Stimulated activated CD4-positive, alpha-beta T cell treated with anti-CD3 and anti-CD28 coated beads, TNF-alpha, amount 100 ng/mL, for 24 hours (primary cell): ENCODE results near the gene PLPPR2.
"Not testable (repeated sequence)": the region's sequence is repeated elsewhere in the genome, so short reads cannot be mapped to it uniquely, and the experiment has no call there.

Experiments used
- DNase-seq, 3 experiments: peaks; one replicate each; pipeline ENCODE4 v3.0.0-alpha.2; 2020; ENCODE audit warnings: low read depth in 3 of 3

Gene PLPPR2

GRCh38 chr19:11400798-11401197, 45.6 kb downstream of the PLPPR2 start:
- no peak for DNase-seq

GRCh38 chr19:11401808-11402543, 46.7 kb downstream of the PLPPR2 start:
- DNase-seq, result no peak

GRCh38 chr19:11404588-11405222, 49.5 kb downstream of the PLPPR2 start:
- no peak for DNase-seq

GRCh38 chr19:11405846-11406643, 50.8 kb downstream of the PLPPR2 start:
- peak in 1 of 3 experiments; percentile 60 for DNase-seq

- DNase-seq, result not testable (repeated sequence)
Measured at GRCh38 chr19:11406703-11407236, 51.5 kb downstream of the PLPPR2 start.

- no peak for DNase-seq
Measured at GRCh38 chr19:11408591-11408990, 53.4 kb downstream of the PLPPR2 start.

GRCh38 chr19:11410682-11411081, 55.5 kb downstream of the PLPPR2 start:
- DNase-seq, result no peak

- DNase-seq, result no peak
Measured at GRCh38 chr19:11414544-11414943, 59.3 kb downstream of the PLPPR2 start.
